SK-N-SH (cell line): Measurements from ENCODE around the gene KRT6B. TPM values are rescaled to one million over a fixed set of nuclear protein-coding genes. Genes with fewer than 3 reads are reported as not detected.

ENCODE experiments used
- CTCF ChIA-PET: fragments of 300-600, 350-600 bp; formaldehyde crosslinking; extraction: SDS; loops from one replicate; lab custom pipeline; 2021; lab: Yijun Ruan, JAX
- POLR2A ChIA-PET: fragments of 350-600 bp; sonication (Branson Sonifier 250); formaldehyde crosslinking; extraction: SDS; loops from one replicate; lab custom pipeline; 2020; ENCODE audit warnings: antibody characterized with exemption, inconsistent platforms; lab: Yijun Ruan, JAX
- DNase-seq: peaks from one replicate; pipeline ENCODE4 v3.0.0; 2012
- H2AFZ ChIP-seq: fragments of 200-600 bp; sonication (generic); 2 replicates; pipeline ENCODE4 v1.8.1; 2016; ENCODE audit warnings: antibody characterized with exemption, mild to moderate bottlenecking, low read depth
- H3F3A ChIP-seq: fragments of 200-600 bp; sonication (generic); replicated peaks from 2 replicates; pipeline ENCODE3; 2016; ENCODE audit warnings: antibody characterized with exemption, mild to moderate bottlenecking; ENCODE audit not compliant: insufficient read depth
- H3K27ac ChIP-seq, 2 experiments: fragments of 200-500 bp in 1 of 2; fragments of 200-600 bp in 1 of 2; sonication (Bioruptor generic) in 1 of 2; sonication (generic), shearing (Covaris generic) in 1 of 2; 2 replicates each; pipeline versions ENCODE4 v1.5.1 to v1.6.1; 2014 to 2016; ENCODE audit warnings: low read depth in 2 of 2, inconsistent platforms in 1 of 2, low read length in 1 of 2, mild to moderate bottlenecking in 1 of 2, mixed read lengths in 1 of 2
- H3K27me3 ChIP-seq: fragments of 200-600 bp; sonication (generic), shearing (Covaris generic); 2 replicates; pipeline ENCODE4 v1.6.1; 2016; ENCODE audit warnings: mixed run types; ENCODE audit not compliant: insufficient read depth
- H3K36me3 ChIP-seq, 2 experiments: fragments of 200-500 bp in 1 of 2; fragments of 200-600 bp in 1 of 2; sonication (Bioruptor generic) in 1 of 2; sonication (generic) in 1 of 2; replicated peaks in 1 of 2; 2 replicates each; pipeline versions ENCODE3 to v1.5.1; 2014 to 2016; ENCODE audit warnings: low read length in 1 of 2, mild to moderate bottlenecking in 1 of 2; ENCODE audit not compliant: insufficient read depth in 2 of 2, control insufficient read depth in 1 of 2
- H3K4me1 ChIP-seq, 2 experiments: fragments of 200-500 bp in 1 of 2; fragments of 200-600 bp in 1 of 2; sonication (Bioruptor generic) in 1 of 2; sonication (generic), shearing (Covaris generic) in 1 of 2; 2 replicates each; pipeline versions ENCODE4 v1.5.1 to v1.6.1; 2014 to 2016; ENCODE audit warnings: low read depth in 1 of 2, low read length in 1 of 2, mixed run types in 1 of 2; ENCODE audit not compliant: insufficient read depth in 2 of 2, control insufficient read depth in 1 of 2
- H3K4me2 ChIP-seq: fragments of 200-600 bp; sonication (generic), shearing (Covaris generic); 2 replicates; pipeline ENCODE4 v1.6.1; 2017; ENCODE audit warnings: mixed run types
- H3K4me3 ChIP-seq, 2 experiments: fragments of 200-500 bp in 1 of 2; fragments of 200-600 bp in 1 of 2; sonication (Bioruptor generic) in 1 of 2; sonication (generic), shearing (Covaris generic) in 1 of 2; 2 replicates each; pipeline versions ENCODE4 v1.5.1 to v1.8.1; 2014 to 2016; ENCODE audit warnings: low read depth in 2 of 2, inconsistent platforms in 1 of 2, low read length in 1 of 2, mild to moderate bottlenecking in 1 of 2, mixed read lengths in 1 of 2, moderate library complexity in 1 of 2
- H3K79me2 ChIP-seq: fragments of 200-600 bp; sonication (generic); 2 replicates; pipeline ENCODE4 v1.8.1; 2017; ENCODE audit warnings: mild to moderate bottlenecking; ENCODE audit not compliant: insufficient read depth
- H3K9ac ChIP-seq: fragments of 200-600 bp; sonication (generic); 2 replicates; pipeline ENCODE4 v1.6.1; 2017; ENCODE audit warnings: mixed run types
- H3K9me2 ChIP-seq: fragments of 200-600 bp; sonication (generic); 2 replicates; pipeline ENCODE4 v1.6.1; 2017; ENCODE audit warnings: mixed run types
- H3K9me3 ChIP-seq: fragments of 200-600 bp; sonication (generic); 2 replicates; pipeline ENCODE4 v1.6.1; 2017; ENCODE audit warnings: mixed run types, mild to moderate bottlenecking, moderate library complexity
- H4K20me1 ChIP-seq: fragments of 200-600 bp; sonication (generic); 2 replicates; pipeline ENCODE4 v1.6.1; 2017; ENCODE audit warnings: mild to moderate bottlenecking, mixed run types; ENCODE audit not compliant: insufficient read depth
- CHD2 ChIP-seq: fragments of 150-350 bp; IDR thresholded peaks from 2 replicates; pipeline ENCODE4 v1.6.1; 2018; ENCODE audit warnings: low read length; ENCODE audit not compliant: partially characterized antibody
- ELF1 ChIP-seq: IDR thresholded peaks from 2 replicates; pipeline ENCODE4 v1.4.0; 2012
- EP300 ChIP-seq, 2 experiments: IDR thresholded peaks; 2 replicates each; pipeline versions ENCODE4 v1.4.0 to v1.6.1; 2012; ENCODE audit warnings: borderline replicate concordance in 1 of 2, low read depth in 1 of 2, low read length in 1 of 2
- FOXM1 ChIP-seq: IDR thresholded peaks from 2 replicates; pipeline ENCODE4 v1.4.0; 2012; ENCODE audit warnings: low read depth, mild to moderate bottlenecking
- GABPA ChIP-seq: IDR thresholded peaks from 2 replicates; pipeline ENCODE4 v1.4.0; 2012; ENCODE audit warnings: low read depth, mild to moderate bottlenecking
- JUND ChIP-seq: IDR thresholded peaks from 2 replicates; pipeline ENCODE4 v1.4.0; 2012
- NFIC ChIP-seq: IDR thresholded peaks from 2 replicates; pipeline ENCODE4 v1.4.0; 2012; ENCODE audit warnings: borderline replicate concordance
- NRF1 ChIP-seq: IDR thresholded peaks from 2 replicates; pipeline ENCODE4 v1.6.1; 2012; ENCODE audit warnings: low read depth, mild to moderate bottlenecking, low read length
- POLR2AphosphoS5 ChIP-seq: IDR thresholded peaks from 2 replicates; pipeline ENCODE4 v1.6.1; 2012; ENCODE audit warnings: low read depth, low read length
- RAD21 ChIP-seq: IDR thresholded peaks from 2 replicates; pipeline ENCODE4 v1.6.1; 2012; ENCODE audit warnings: mild to moderate bottlenecking, low read length
- RCOR1 ChIP-seq: fragments of 150-350 bp; IDR thresholded peaks from 2 replicates; pipeline ENCODE4 v1.6.1; 2017; ENCODE audit warnings: antibody characterized with exemption, low read length
- RFX5 ChIP-seq: IDR thresholded peaks from 2 replicates; pipeline ENCODE4 v1.6.1; 2012; ENCODE audit warnings: mild to moderate bottlenecking, improper control_type of control experiment, low read length
- RXRA ChIP-seq: IDR thresholded peaks from 2 replicates; pipeline ENCODE4 v1.4.0; 2012; ENCODE audit warnings: low read depth, mild to moderate bottlenecking, borderline replicate concordance
- SIN3A ChIP-seq: IDR thresholded peaks from 2 replicates; pipeline ENCODE4 v1.6.1; 2012; ENCODE audit warnings: low read depth, mild to moderate bottlenecking, low read length, moderate library complexity, borderline replicate concordance
- SMC3 ChIP-seq: IDR thresholded peaks from 2 replicates; pipeline ENCODE4 v1.6.1; 2012; ENCODE audit warnings: low read depth, low read length, improper control_type of control experiment
- TAF1 ChIP-seq: IDR thresholded peaks from 2 replicates; pipeline ENCODE4 v1.6.1; 2012; ENCODE audit warnings: low read depth, mild to moderate bottlenecking, low read length, moderate library complexity, borderline replicate concordance
- TCF12 ChIP-seq: IDR thresholded peaks from 2 replicates; pipeline ENCODE4 v1.4.0; 2012
- TEAD4 ChIP-seq: IDR thresholded peaks from 2 replicates; pipeline ENCODE4 v1.4.0; 2012; ENCODE audit warnings: mild to moderate bottlenecking, borderline replicate concordance; ENCODE audit not compliant: insufficient read depth
- YY1 ChIP-seq: IDR thresholded peaks from 2 replicates; pipeline ENCODE4 v1.4.0; 2012; ENCODE audit warnings: low read depth, mild to moderate bottlenecking
- WGBS: methylation state at CpG from one replicate; pipeline ENCODE4 v1.1.6; 2017; ENCODE audit warnings: low lambda C conversion rate; 5-methylcytosine and 5-hydroxymethylcytosine counted together
- polyA plus RNA-seq, 3 experiments: library from polyadenylated mRNA; depleted of rRNA; stranded (reverse); fragments of >200 nt; gene quantifications; 2 replicates each; pipeline ENCODE4 v1.2.3, GENCODE V29; 2012
- TF ChIP-seq, protein P1 (sequence below): IDR thresholded peaks from 2 replicates; pipeline ENCODE4 v1.4.0; 2012; ENCODE audit warnings: low read depth
- TF ChIP-seq, protein P2 (sequence below): fragments of 150-350 bp; IDR thresholded peaks from 2 replicates; pipeline ENCODE4 v1.6.1; 2016; ENCODE audit warnings: mild to moderate bottlenecking, low read depth, low read length
- TF ChIP-seq, protein P3 (sequence below): IDR thresholded peaks from 2 replicates; pipeline ENCODE4 v1.4.0; 2012; ENCODE audit warnings: low read depth, borderline replicate concordance

KRT6B gene
- polyA plus RNA-seq, 1 of the 3 experiments (the other 2 are of a cell fraction), result not detected

DNA sequence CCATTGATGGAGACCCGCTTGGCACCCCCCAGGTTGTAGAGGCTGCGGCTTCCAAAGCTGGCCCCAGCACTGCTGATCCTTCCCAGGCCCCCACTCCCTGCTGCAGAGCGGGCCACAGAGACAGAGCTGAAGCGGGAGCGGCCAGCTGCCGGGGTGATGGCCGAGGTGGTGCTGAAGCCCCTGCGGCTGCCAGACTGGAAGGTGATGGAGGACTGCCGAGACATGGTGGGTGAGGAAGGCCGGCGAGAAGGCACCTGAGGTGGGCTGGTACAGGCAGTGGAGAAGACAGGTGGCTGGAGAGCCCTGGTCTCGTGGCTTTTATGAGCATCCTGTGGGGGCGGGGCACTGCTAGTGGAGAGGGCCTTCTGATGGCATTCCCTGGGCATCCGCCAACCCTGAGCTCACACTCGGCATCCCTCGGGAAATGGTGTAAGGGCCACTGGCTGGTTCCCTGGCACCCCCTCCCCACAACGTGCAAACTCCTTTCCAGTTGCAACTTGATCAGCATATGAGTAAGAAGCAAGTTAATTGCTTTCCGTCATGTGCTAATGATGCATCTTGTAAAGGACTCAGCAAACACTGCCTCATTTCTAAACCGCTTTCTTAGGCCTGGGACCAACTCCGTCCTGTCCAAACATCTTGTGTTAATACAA, 17.7 kb downstream of the KRT6B start, which contains the start of gene KRT75:
TSS of gene KRT75 (minus strand) at position 291 of the 653 bp plus-strand sequence. CDS start at position 224, 67 bp downstream.
- H3K27me3 ChIP-seq, result peaks cover 36% of the 10 kb centered on the region; the same call in 1 of the 2 replicates
- H3K4me1 ChIP-seq, result peaks cover 0 to 9% of the 10 kb centered on the region in 2 experiments; a peak in 1 of 4 replicates
- H3F3A ChIP-seq, result no peaks in the 10 kb centered on the region
- H2AFZ ChIP-seq, result no peak within 1 kb of the TSS
- DNase-seq, result no peak
- H3K9me3 ChIP-seq, result no peaks in the 10 kb centered on the region
- no peak within 1 kb of the TSS for H3K9ac ChIP-seq
- TF ChIP-seq SMC3 (no peak), TCF12 (no peak), JUND (no peak), RCOR1 (no peak), RAD21 (no peak), EP300 (IDR thresholded peaks at IDR 0.05; ENCODE audit: borderline replicate concordance in 1 of 2, low read depth in 1 of 2, low read length in 1 of 2) (no peak), FOXM1 (no peak), GABPA (no peak), ELF1 (no peak), CHD2 (no peak)
- TF ChIP-seq, protein P1, sequence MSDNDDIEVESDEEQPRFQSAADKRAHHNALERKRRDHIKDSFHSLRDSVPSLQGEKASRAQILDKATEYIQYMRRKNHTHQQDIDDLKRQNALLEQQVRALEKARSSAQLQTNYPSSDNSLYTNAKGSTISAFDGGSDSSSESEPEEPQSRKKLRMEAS, result no peak
- TF ChIP-seq, protein P2, sequence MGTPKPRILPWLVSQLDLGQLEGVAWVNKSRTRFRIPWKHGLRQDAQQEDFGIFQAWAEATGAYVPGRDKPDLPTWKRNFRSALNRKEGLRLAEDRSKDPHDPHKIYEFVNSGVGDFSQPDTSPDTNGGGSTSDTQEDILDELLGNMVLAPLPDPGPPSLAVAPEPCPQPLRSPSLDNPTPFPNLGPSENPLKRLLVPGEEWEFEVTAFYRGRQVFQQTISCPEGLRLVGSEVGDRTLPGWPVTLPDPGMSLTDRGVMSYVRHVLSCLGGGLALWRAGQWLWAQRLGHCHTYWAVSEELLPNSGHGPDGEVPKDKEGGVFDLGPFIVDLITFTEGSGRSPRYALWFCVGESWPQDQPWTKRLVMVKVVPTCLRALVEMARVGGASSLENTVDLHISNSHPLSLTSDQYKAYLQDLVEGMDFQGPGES, result no peak
- TF ChIP-seq, all 33 proteins: peak for 0
- ChIA-PET POLR2A (no interaction called here), CTCF (interaction anchor here (0.6 to 1.1 kb wide), 2 partner anchors 43 to 152 kb away, joined by 3 read pairs; no protein-coding TSS in a partner anchor)
- no peaks in the 10 kb centered on the region for H4K20me1 ChIP-seq
- no peaks in the 10 kb centered on the region for H3K79me2 ChIP-seq
- no peak within 1 kb of the TSS for H3K4me3 ChIP-seq
- 50% methylated on average over 19 of the region's 20 CpGs for WGBS
- H3K9me2 ChIP-seq, result no peaks in the 10 kb centered on the region
- H3K36me3 ChIP-seq, result no peaks in the 10 kb centered on the region
- H3K27ac ChIP-seq, result no peak within 1 kb of the TSS
- no peak within 1 kb of the TSS for H3K4me2 ChIP-seq

DNA sequence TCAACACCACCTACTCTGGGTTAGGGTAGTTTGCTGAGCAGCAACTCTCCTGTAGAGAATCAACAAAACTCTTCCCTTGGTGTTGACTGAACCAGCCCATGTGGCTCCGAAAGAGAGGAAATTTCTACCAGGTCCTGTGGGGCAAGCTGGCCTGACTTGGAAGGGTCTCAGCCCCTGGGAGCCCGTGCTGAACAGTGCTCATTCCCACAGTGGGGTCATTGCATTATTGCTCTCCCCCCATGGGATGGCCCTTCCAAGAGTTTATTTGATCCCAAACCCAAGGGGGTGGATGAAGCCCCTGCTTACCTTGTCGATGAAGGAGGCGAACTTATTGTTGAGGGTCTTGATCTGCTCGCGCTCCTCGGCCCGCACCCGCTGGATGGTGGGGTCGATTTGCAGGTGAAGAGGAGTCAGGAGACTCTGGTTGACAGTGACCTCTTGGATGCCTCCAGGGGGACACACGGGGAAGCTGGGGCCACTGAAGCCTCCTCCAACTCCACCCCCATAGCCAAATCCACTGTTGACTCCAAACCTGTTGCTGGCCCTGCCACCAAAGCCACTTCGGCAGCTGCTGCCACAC, 18.4 kb downstream of the KRT6B start:
- no peaks in the 10 kb centered on the region for H3F3A ChIP-seq
- 45% methylated on average over 10 of the region's 12 CpGs for WGBS
- no peak for DNase-seq
- H3K9me2 ChIP-seq, result no peaks in the 10 kb centered on the region
- no peaks in the 10 kb centered on the region for H3K36me3 ChIP-seq
- no peak overlapping the region for H3K4me3 ChIP-seq
- H3K4me1 ChIP-seq, result peaks cover 0 to 9% of the 10 kb centered on the region in 2 experiments; a peak in 1 of 4 replicates
- no peaks in the 10 kb centered on the region for H3K79me2 ChIP-seq
- no peak overlapping the region for H3K9ac ChIP-seq
- no peaks in the 10 kb centered on the region for H3K9me3 ChIP-seq
- ChIA-PET CTCF (interaction anchor here (0.6 to 1.1 kb wide), 2 partner anchors 42 to 153 kb away, joined by 3 read pairs; no protein-coding TSS in a partner anchor), POLR2A (no interaction called here)
- H3K4me2 ChIP-seq, result no peak overlapping the region
- H4K20me1 ChIP-seq, result no peaks in the 10 kb centered on the region
- no peak overlapping the region for H3K27ac ChIP-seq
- H2AFZ ChIP-seq, result no peak overlapping the region
- H3K27me3 ChIP-seq, result peaks cover 43% of the 10 kb centered on the region; the same call in 1 of the 2 replicates
- TF ChIP-seq, protein P3, sequence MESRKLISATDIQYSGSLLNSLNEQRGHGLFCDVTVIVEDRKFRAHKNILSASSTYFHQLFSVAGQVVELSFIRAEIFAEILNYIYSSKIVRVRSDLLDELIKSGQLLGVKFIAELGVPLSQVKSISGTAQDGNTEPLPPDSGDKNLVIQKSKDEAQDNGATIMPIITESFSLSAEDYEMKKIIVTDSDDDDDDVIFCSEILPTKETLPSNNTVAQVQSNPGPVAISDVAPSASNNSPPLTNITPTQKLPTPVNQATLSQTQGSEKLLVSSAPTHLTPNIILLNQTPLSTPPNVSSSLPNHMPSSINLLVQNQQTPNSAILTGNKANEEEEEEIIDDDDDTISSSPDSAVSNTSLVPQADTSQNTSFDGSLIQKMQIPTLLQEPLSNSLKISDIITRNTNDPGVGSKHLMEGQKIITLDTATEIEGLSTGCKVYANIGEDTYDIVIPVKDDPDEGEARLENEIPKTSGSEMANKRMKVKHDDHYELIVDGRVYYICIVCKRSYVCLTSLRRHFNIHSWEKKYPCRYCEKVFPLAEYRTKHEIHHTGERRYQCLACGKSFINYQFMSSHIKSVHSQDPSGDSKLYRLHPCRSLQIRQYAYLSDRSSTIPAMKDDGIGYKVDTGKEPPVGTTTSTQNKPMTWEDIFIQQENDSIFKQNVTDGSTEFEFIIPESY, result no peak
- TF ChIP-seq RFX5, result no peak
- TF ChIP-seq NFIC, result no peak
- no peak for TF ChIP-seq NRF1
- TF ChIP-seq SMC3, result no peak
- no peak for TF ChIP-seq EP300 (IDR thresholded peaks at IDR 0.05; ENCODE audit: borderline replicate concordance in 1 of 2, low read depth in 1 of 2, low read length in 1 of 2)
- TF ChIP-seq, protein P1, result no peak
- no peak for TF ChIP-seq CHD2
- no peak for TF ChIP-seq FOXM1
- no peak for TF ChIP-seq RXRA
- TF ChIP-seq TEAD4, result no peak
- no peak for TF ChIP-seq TAF1
- TF ChIP-seq, protein P2, result no peak
- no peak for TF ChIP-seq YY1
- no peak for TF ChIP-seq TCF12
- no peak for TF ChIP-seq SIN3A
- TF ChIP-seq POLR2AphosphoS5, result no peak
- no peak for TF ChIP-seq RAD21
